ENCODE measurements around the gene TNFSF18. TPM values are rescaled to one million over a fixed set of nuclear protein-coding genes. Genes with fewer than 3 reads are reported as not detected.

The TNFSF18 gene
- total and polyA plus RNA-seq, 2 experiments from 2014 or later, result 0.13 TPM; not detected in 1

DNA sequence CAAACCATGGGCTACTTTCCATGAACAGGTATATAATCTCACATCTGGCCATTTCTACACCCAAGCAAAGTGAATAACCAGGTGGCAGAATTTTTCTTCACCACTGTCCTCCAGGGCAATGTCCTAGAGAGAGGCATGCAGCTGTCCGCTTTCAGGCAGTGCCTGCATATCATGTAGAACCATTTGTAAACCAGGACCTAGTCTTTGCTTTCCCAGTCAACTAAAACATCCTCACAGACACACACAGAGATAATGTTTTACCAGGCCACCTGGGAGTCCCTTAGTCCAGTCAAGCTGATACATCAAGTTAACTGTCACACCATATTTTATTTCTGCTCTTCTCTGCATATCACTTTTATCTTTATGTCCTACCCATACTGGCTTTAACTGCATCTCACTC is 26.2 kb downstream of the TNFSF18 start:
- DNase-seq (ENCODE audit: low spot score), result peak; percentile 22
- 69% methylated on average over 1 of the region's 1 CpG for WGBS (ENCODE audit: low lambda C conversion rate, missing lambda C conversion rate)
- H3K9me3 ChIP-seq (ENCODE audit: low read depth), result no peaks in the 10 kb centered on the region

DNA sequence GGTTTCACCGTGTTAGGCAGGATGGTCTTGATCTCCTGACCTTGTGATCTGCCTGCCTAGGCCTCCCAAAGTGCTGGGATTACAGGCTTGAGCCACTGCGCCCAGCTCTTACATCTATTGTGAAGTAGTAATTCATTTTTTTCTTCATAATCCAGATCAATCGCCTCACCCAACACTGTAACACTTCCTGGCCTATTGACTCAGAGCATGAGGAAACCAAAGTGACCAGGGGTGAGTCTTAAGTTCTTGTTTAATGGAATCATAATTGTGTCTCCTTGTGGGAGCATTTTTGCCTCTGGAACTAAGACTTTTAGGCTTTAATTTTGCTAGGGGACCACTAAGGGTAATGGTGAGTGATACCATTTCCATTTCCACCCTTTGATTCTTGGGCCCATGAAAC is 27.4 kb downstream of the TNFSF18 start:
- no peaks in the 10 kb centered on the region for H3K4me1 ChIP-seq (ENCODE audit: insufficient read depth)
- H3K4me2 ChIP-seq, result no peak overlapping the region
- H3K4me3 ChIP-seq, result no peak overlapping the region
- no peaks in the 10 kb centered on the region for H3K36me3 ChIP-seq (replicated peaks; ENCODE audit: insufficient read depth, low read depth)
- TF ChIP-seq, protein P1, sequence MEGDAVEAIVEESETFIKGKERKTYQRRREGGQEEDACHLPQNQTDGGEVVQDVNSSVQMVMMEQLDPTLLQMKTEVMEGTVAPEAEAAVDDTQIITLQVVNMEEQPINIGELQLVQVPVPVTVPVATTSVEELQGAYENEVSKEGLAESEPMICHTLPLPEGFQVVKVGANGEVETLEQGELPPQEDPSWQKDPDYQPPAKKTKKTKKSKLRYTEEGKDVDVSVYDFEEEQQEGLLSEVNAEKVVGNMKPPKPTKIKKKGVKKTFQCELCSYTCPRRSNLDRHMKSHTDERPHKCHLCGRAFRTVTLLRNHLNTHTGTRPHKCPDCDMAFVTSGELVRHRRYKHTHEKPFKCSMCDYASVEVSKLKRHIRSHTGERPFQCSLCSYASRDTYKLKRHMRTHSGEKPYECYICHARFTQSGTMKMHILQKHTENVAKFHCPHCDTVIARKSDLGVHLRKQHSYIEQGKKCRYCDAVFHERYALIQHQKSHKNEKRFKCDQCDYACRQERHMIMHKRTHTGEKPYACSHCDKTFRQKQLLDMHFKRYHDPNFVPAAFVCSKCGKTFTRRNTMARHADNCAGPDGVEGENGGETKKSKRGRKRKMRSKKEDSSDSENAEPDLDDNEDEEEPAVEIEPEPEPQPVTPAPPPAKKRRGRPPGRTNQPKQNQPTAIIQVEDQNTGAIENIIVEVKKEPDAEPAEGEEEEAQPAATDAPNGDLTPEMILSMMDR (IDR thresholded peaks at IDR 0.05; ENCODE audit: poor library complexity), result no peak
- TF ChIP-seq EZH2 (IDR thresholded peaks at IDR 0.05; ENCODE audit: borderline replicate concordance) (no peak), EZH2phosphoT487 (IDR thresholded peaks at IDR 0.05; ENCODE audit: low read depth, severe bottlenecking, unreplicated experiment) (no peak)
- no peaks in the 10 kb centered on the region for H3K79me2 ChIP-seq
- H3K27me3 ChIP-seq, result no peaks in the 10 kb centered on the region
- no peaks in the 10 kb centered on the region for H4K20me1 ChIP-seq (ENCODE audit: insufficient read depth, poor library complexity, severe bottlenecking)
- H3K9me2 ChIP-seq (replicated peaks; ENCODE audit: insufficient read depth), result no peaks in the 10 kb centered on the region
- no peak overlapping the region for H2AFZ ChIP-seq
- no peak for DNase-seq (ENCODE audit: low spot score)
- H3K27ac ChIP-seq, result no peak overlapping the region
- no peaks in the 10 kb centered on the region for H3K9me3 ChIP-seq (ENCODE audit: low read depth)
- 96% methylated on average over 3 of the region's 3 CpGs for WGBS (ENCODE audit: low lambda C conversion rate, missing lambda C conversion rate)

More for the DNA sequence above, 26.2 kb downstream of the TNFSF18 start:
- no peak for TF ChIP-seq EZH2 (IDR thresholded peaks at IDR 0.05; ENCODE audit: borderline replicate concordance)
- TF ChIP-seq EZH2phosphoT487 (IDR thresholded peaks at IDR 0.05; ENCODE audit: low read depth, severe bottlenecking, unreplicated experiment), result no peak
- TF ChIP-seq, protein P1 (IDR thresholded peaks at IDR 0.05; ENCODE audit: poor library complexity), result no peak
- no peaks in the 10 kb centered on the region for H3K36me3 ChIP-seq (replicated peaks; ENCODE audit: insufficient read depth, low read depth)
- H3K27ac ChIP-seq, result no peak overlapping the region
- H3K4me2 ChIP-seq, result no peak overlapping the region
- no peak overlapping the region for H2AFZ ChIP-seq
- H3K79me2 ChIP-seq, result no peaks in the 10 kb centered on the region
- no peaks in the 10 kb centered on the region for H3K9me2 ChIP-seq (replicated peaks; ENCODE audit: insufficient read depth)
- no peak overlapping the region for H3K4me3 ChIP-seq
- no peaks in the 10 kb centered on the region for H4K20me1 ChIP-seq (ENCODE audit: insufficient read depth, poor library complexity, severe bottlenecking)
- no peaks in the 10 kb centered on the region for H3K4me1 ChIP-seq (ENCODE audit: insufficient read depth)
- no peaks in the 10 kb centered on the region for H3K27me3 ChIP-seq

DNA sequence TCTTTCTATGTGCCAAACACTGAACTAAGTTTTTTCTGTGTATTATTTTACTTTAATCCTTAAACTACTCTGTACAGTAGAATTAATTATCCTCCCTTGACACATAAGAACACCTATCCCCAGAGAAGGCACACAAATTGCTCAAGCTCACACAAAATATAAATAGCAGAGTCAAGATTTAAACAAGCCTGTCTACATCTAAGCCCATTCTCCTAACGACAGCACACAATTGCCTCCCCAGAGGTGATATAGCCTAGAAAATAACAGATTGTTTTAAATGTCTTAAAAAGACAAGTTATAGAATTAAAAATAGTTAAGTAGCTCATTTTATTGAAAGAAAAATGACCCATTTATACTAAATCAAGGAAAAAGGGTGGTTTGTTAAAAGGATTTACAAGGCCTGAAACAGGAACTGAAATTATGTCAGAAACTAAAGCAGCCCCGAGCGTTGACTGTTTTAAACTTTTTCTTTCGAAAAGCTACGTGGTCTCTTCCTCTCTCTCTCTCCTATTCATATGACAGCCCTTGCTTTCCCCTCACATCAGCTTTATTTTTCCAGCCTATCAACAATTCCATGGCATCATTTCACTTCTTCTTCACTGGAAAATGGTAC is 30.5 kb downstream of the TNFSF18 start:
- H3K4me2 ChIP-seq, result no peak overlapping the region
- H3K9me3 ChIP-seq (ENCODE audit: low read depth), result no peaks in the 10 kb centered on the region
- no peaks in the 10 kb centered on the region for H4K20me1 ChIP-seq (ENCODE audit: insufficient read depth, poor library complexity, severe bottlenecking)
- no peaks in the 10 kb centered on the region for H3K9me2 ChIP-seq (replicated peaks; ENCODE audit: insufficient read depth)
- H2AFZ ChIP-seq, result no peak overlapping the region
- no peaks in the 10 kb centered on the region for H3K4me1 ChIP-seq (ENCODE audit: insufficient read depth)
- no peak overlapping the region for H3K27ac ChIP-seq
- WGBS (ENCODE audit: low lambda C conversion rate, missing lambda C conversion rate), result 95% methylated on average over 5 of the region's 5 CpGs
- no peak for DNase-seq (ENCODE audit: low spot score)
- no peaks in the 10 kb centered on the region for H3K27me3 ChIP-seq
- TF ChIP-seq, protein P1 (IDR thresholded peaks at IDR 0.05; ENCODE audit: poor library complexity), result no peak
- no peak for TF ChIP-seq EZH2 (IDR thresholded peaks at IDR 0.05; ENCODE audit: borderline replicate concordance)
- TF ChIP-seq EZH2phosphoT487 (IDR thresholded peaks at IDR 0.05; ENCODE audit: low read depth, severe bottlenecking, unreplicated experiment), result no peak
- no peaks in the 10 kb centered on the region for H3K36me3 ChIP-seq (replicated peaks; ENCODE audit: insufficient read depth, low read depth)
- H3K4me3 ChIP-seq, result no peak overlapping the region
- no peaks in the 10 kb centered on the region for H3K79me2 ChIP-seq
